PFSK-1 (cell line): ENCODE results near the gene SWAP70.

ENCODE experiments used
- POLR2AphosphoS5 ChIP-seq: IDR thresholded peaks from 2 replicates; pipeline ENCODE4 v1.6.1; 2012; ENCODE audit warnings: low read depth, mild to moderate bottlenecking, control low read depth, low read length, moderate library complexity
- TAF1 ChIP-seq: IDR thresholded peaks from 2 replicates; pipeline ENCODE4 v1.6.1; 2012; ENCODE audit warnings: low read length, control low read depth, borderline replicate concordance; ENCODE audit not compliant: insufficient read depth
- TF ChIP-seq, protein P1 (sequence below), 2 experiments: IDR thresholded peaks; 2 replicates each; pipeline versions ENCODE4 v1.6.1 to v1.8.0; 2011 to 2012; ENCODE audit warnings: low read depth in 2 of 2, low read length in 2 of 2, control low read depth in 1 of 2, inconsistent platforms in 1 of 2, mild to moderate bottlenecking in 1 of 2, moderate library complexity in 1 of 2; ENCODE audit not compliant: insufficient read depth in 1 of 2

DNA sequence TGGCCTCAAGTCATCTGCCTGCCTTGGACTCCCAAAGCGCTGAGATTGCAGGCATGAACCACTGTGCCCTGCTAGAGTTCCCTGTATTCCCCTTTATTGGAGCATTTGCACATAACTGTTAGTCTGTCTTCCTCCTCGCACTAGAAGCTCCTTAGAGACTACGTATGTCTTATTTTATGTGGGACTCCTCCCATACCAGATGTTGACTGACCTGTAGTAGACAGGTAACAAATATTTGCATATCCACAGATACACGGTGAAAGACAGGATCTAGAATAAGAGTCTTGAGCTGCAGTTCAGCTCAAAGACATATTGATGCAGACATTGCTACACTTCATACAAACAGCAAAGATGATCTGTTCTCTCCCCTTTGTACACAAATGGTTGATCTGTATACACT, 40.7 kb downstream of the SWAP70 start:
- TF ChIP-seq POLR2AphosphoS5, result no peak
- TF ChIP-seq, protein P1, sequence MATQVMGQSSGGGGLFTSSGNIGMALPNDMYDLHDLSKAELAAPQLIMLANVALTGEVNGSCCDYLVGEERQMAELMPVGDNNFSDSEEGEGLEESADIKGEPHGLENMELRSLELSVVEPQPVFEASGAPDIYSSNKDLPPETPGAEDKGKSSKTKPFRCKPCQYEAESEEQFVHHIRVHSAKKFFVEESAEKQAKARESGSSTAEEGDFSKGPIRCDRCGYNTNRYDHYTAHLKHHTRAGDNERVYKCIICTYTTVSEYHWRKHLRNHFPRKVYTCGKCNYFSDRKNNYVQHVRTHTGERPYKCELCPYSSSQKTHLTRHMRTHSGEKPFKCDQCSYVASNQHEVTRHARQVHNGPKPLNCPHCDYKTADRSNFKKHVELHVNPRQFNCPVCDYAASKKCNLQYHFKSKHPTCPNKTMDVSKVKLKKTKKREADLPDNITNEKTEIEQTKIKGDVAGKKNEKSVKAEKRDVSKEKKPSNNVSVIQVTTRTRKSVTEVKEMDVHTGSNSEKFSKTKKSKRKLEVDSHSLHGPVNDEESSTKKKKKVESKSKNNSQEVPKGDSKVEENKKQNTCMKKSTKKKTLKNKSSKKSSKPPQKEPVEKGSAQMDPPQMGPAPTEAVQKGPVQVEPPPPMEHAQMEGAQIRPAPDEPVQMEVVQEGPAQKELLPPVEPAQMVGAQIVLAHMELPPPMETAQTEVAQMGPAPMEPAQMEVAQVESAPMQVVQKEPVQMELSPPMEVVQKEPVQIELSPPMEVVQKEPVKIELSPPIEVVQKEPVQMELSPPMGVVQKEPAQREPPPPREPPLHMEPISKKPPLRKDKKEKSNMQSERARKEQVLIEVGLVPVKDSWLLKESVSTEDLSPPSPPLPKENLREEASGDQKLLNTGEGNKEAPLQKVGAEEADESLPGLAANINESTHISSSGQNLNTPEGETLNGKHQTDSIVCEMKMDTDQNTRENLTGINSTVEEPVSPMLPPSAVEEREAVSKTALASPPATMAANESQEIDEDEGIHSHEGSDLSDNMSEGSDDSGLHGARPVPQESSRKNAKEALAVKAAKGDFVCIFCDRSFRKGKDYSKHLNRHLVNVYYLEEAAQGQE (IDR thresholded peaks at IDR 0.05; ENCODE audit: insufficient read depth in 1 of 2, low read depth in 2 of 2, low read length in 2 of 2), result no peak
- no peak for TF ChIP-seq TAF1
